GM19395 (cell line): ENCODE data around the gene GSS.
"Not testable (repeated sequence)": the region's sequence is repeated elsewhere in the genome, so short reads cannot be mapped to it uniquely, and the experiment has no call there.

Experiments
- ATAC-seq: cut with Tn5 transposase; IDR thresholded peaks from one replicate; pipeline ENCODE4 v1.9.1; 2021; ENCODE audit warnings: mild to moderate bottlenecking, moderate library complexity; ENCODE audit not compliant: unreplicated experiment

Gene GSS

DNA sequence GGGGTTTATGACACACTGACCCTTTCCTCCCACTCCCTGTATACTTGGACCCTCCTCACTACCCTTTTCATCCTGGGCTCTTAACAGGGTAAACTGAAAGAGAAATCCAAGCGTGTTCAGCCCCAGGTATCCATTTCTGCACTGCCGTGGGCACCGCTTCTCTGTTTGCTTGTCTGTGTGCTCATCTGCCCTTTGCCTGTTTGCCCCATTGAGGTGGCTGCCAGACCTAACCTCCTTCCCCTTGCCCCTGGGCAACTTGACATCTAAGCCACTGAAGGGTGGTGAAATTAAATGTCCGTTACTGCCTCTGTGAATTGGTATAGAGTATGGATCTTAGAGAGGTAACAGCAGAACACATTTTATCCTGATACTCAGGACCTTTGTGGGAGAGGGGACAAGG, 40.5 kb downstream of the GSS start:
- ATAC-seq = no peak

DNA sequence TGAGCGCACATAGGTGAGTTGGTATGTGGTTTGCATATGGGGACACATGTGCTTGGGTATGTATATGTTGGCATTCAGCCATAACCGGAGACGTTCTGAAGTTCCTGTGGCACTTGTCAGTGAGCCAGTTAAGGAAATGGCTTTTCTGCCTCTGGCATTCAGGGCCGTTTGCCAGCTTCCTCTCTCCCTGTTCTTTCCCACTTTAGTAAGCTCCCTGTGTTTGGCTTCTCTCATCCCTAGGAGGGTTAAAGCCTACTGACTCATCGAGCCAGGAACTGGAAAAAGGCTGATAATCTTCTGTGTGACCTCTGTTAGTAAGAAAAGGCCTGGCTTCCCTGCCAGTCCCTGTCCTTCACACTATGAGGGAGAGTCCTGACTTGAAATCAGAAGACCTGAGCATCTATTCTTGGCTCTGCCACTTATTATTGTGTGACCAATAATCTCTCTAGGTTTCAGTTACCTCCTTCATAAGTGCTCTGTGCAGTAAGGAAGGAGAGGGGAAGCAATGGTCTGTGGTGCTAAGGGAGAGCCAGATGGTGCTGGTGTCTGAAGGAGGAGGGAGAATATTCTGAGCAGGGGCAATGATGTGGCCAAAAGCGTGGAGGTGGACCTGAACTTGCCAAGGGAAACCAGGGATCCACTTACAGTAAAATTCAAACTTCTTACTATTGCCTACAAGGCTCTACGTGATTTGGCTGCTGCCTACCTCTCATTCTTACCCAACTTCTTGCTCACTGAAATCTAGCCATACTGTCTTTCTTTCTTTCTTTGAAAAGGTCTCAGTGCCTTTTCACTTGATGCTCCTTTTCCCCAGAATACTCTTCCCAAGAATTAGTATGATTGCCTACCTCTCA, 47.8 kb downstream of the GSS start:
- no peak for ATAC-seq

GRCh38 chr20:34904202-34904621, 51.4 kb downstream of the GSS start:
- no peak for ATAC-seq

GRCh38 chr20:34898731-34899130, 56.9 kb downstream of the GSS start:
- ATAC-seq = not testable (repeated sequence)

- not testable (repeated sequence) for ATAC-seq
Measured at GRCh38 chr20:34898129-34898528, 57.5 kb downstream of the GSS start.

GRCh38 chr20:34896086-34896621, 59.5 kb downstream of the GSS start:
- ATAC-seq = no peak

- no peak for ATAC-seq
Measured at GRCh38 chr20:34895465-34895864, 60.1 kb downstream of the GSS start.

GRCh38 chr20:34894723-34895122, 60.9 kb downstream of the GSS start:
- no peak for ATAC-seq

DNA sequence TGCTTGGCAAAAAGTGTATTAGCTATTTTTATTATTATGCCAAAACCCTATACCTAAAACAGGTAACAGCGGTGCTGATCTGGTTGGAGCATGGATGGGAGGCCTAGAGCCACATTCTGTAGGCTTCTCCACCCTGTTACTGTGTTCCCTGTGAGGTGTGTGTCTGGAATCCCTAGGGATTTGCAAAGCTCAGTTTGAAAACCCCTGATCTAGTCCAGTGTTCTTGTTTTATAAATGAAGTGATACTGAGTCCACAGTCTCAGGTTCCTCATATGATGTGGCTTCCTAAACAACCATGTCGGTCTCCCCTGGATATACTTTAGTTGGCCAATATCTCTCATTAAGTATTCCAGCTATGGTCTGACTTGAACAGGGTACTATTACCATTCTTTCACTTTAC, 62.9 kb downstream of the GSS start:
- ATAC-seq = no peak

DNA sequence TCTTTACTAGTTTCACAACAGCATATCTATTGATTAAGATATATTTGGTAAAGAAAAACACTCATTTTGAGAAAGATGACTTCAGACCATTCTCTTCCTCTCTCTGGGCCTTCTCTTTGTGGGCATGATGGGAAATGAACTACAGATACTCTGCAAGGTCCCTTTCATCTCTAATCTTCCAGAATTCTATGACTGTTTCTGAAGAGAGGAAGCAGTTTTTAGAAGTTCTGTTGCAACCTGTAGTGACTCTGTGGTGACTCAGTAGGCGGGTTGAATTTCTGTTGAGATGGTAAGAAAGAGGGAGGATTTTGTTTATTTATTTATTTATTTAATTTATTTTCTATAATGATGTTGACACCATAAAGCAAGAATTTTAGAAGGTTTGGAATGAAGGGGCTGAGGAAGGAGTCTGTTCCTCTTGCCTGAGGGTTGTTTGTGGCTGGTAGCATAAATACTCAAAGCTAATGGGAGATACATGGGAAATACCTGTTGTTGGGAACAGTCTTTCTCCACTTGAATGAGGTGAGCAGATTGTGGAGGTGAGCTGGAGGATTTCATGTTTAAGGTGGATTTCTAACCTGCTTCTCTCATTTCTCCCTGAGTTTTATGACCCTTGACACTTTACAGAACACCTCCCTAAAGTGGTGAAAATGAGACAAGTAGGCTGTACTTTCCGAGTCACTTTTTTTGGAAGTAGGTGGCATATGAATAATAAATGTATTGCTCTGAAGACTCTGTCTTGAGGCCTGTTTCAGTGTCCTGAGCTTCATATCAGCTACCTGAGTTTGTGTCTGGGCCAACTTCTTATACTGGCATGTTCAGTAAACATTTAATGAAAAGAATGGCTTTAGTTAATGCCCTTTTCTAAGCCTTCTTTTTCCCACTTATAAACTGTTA, 64.2 kb downstream of the GSS start:
- ATAC-seq = no peak

DNA sequence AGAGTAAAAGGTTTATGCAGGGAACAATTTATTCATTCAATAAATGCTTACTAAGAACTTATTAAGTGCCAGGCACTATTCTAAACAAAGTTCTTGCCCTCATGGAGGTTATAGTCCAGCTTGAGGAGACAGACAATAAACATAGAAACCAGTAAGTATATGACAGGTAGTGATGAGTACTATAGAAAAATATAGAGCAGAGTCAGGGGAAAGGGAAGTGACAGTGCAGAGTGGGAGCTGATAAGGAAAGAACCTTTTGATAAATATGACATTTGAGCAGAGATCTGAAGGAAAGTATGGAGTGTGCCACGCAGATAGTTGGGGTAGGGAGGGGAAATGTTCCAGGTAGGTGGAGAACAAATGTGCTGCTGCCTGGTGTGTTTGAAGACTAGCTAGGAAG, 67.1 kb downstream of the GSS start:
- ATAC-seq = no peak

- no peak for ATAC-seq
Measured at GRCh38 chr20:34887023-34887422, 68.6 kb downstream of the GSS start.

DNA sequence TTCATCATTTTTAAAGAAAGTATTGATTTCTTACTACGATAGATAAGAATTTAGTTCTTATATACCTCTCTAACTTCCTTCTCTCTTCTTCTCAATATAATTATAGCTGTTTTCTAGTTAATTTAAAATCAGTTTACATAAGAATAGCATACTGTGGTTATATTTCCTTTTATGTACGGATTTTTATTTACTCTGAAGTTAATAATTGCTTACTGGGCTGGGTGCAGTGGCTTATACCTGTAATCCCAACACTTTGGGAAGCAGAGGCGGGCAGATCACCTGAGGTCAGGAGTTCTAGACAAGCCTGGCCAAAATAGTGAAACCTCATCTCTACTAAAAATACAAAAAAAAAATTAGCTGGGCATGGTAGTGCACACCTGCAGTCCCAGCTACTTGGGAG, 69.5 kb downstream of the GSS start:
- no peak for ATAC-seq

DNA sequence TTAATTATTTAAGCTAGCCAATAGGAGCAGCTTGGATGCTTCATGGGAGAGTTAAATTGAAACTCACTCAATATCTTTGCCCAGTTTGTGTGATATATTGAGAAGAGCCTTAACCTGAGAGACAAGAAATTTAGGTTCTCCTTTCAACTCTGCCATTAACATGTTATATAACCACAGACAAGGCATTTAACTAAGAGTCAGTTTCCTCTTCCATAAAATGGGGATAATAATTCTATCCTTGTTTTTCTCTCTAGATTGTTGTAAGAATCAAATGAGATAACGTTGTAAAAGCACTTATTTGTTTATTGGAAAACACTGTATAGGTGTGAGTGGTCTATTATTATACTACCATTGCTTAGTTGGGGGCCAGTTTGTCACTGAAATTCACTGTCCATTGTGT, 71.3 kb downstream of the GSS start:
- no peak for ATAC-seq

DNA sequence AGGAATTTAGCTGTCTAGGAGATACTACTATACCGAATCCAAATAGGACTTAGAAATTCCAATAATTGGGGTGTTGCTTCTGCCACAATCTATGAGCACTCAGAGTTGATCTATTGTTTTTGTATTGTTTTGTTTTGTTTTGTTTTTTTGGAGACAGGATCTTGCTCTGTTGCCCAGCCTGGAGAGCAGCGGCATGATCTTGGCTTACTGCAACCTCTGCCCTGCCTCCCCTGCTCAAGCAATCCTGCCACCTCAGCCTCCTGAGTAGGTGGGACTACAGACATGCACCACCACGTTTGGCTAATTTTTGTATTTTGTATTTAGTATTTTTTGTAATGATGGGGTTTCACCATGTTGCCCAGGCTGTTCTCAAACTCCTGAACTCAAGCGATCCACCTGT, 71.8 kb downstream of the GSS start:
- no peak for ATAC-seq

DNA sequence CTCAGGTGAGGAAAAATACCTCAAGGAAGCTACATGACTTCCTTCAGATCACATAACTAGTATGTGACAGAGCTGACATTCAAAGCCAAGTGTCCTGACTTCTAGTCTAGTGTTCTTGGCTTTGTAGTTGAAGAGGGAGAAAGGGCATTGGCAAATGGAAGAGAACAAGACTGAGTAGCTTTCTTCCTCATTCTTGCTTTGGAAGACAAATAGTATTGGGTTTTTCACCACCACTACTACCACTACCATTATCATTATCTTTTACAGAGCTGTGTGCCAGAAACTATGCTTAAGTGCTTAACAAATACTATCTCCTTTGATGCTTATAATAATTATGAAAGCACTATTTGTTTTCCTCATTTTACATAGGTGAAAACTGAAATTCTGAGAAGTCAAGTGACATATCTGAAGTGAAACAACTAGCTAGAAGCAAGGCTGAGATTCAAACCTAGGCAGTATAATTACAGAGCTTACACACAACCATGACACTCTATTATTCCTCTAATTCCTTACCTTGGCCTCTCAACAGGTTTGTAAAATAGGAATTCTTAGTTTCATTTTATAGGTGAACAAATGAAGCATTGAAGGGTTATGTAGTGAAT, 72.4 kb downstream of the GSS start:
- ATAC-seq = no peak

DNA sequence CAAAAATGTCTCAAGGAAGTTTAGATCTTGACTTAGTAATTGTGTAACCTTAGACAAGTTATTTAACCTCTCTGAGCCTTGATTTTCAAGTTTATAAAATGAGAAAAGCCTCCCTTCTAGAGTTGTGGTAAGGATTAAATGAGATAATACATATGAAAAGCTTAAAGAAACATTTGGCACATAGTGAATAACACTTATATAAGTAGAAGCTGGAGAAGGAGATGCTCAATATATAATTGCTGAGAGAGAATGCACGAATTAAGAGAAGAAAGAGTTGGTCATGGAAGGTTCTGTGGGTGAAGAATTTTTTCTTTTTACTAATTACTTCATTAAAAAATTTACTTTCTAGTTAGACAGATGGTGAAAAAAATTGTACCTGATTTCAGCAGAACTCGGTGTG, 73.9 kb downstream of the GSS start:
- ATAC-seq = no peak

DNA sequence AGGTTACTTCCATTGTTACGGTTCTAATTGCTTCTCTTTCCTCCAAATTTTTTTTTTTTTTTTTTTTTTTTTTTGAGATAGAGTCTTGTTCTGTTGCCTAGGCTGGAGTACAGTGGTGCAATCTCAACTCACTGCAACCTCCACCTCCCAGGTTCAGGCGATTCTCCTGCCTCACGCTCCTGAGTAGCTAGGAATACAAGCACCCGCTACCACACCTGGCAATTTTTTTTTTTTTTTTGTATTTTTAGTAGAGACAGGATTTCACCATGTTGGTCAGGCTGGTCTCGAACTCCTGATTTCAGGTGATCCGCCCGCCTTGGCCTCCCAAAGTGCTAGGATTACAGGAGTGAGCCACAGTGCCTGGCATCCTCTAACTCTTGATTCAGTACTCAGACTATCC, 74.6 kb downstream of the GSS start:
- ATAC-seq = not testable (repeated sequence)

DNA sequence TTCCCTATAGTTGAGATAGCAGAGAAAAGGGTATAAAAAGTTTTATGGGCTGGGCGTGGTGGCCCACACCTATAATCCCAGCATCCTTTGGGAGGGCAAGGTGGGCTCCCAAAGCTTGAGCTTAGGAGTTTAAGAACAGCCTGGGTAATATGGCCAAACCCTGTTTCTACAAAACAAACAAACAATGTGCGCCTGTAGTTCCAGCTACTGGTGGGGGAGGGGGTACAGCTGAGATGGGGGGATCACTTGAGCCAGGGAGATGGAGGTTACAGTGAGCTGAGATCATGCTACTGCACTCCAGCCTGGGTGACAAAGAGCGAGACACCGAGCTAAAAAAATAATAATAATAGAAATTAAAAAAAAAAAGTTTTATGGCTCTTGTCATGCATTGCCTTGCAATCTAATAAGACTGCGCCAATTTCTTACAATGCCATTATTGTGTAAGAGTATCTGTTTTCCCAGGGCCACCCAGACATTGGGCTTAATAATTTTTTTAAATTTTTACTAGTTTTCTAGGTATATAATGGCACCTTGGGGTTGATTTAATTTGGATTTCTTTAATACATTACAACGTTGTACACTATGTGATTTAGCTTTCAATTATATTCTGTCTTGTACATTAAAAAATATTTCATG, 75.3 kb downstream of the GSS start:
- no peak for ATAC-seq
